Neural crest cell (in vitro differentiated cells): Measurements from ENCODE around the gene LPP. TPM values are rescaled to one million over a fixed set of nuclear protein-coding genes. Genes with fewer than 3 reads are reported as not detected.

Experiments
- DNase-seq: peaks from one replicate; pipeline ENCODE4 v3.0.0; 2021; ENCODE audit warnings: low read depth, mixed read lengths, low spot score
- H3K27ac Mint-ChIP-seq: one replicate; pipeline ENCODE4 v1.8.0; 2021; ENCODE audit warnings: mild to moderate bottlenecking, mixed read lengths; ENCODE audit not compliant: unreplicated experiment
- H3K27me3 Mint-ChIP-seq: 2 replicates; pipeline ENCODE4 v1.8.0; 2021; ENCODE audit warnings: low read depth, mild to moderate bottlenecking, mixed read lengths
- H3K36me3 Mint-ChIP-seq: 2 replicates; pipeline ENCODE4 v1.8.0; 2021; ENCODE audit warnings: low read depth, mild to moderate bottlenecking, mixed read lengths
- H3K4me1 Mint-ChIP-seq: 2 replicates; pipeline ENCODE4 v1.8.0; 2021; ENCODE audit warnings: mixed read lengths
- H3K4me3 Mint-ChIP-seq: one replicate; pipeline ENCODE4 v1.8.0; 2021; ENCODE audit warnings: mild to moderate bottlenecking, mixed read lengths
- H3K9me3 Mint-ChIP-seq: 2 replicates; pipeline ENCODE4 v1.8.0; 2021; ENCODE audit warnings: mixed read lengths
- total RNA-seq: library from RNA; stranded (reverse); gene quantifications from 2 replicates; pipeline ENCODE4 v1.2.1, GENCODE V29; 2021
- TF ChIP-seq, protein P1 (sequence below): fragments of 200-600 bp; sonication (generic); conservative IDR thresholded peaks from 2 replicates; pipeline ENCODE4 v1.5.0; 2021; ENCODE audit warnings: antibody characterized with exemption, mild to moderate bottlenecking

The LPP gene
- total RNA-seq, 1 donor from 2014 or later, result 38.7 TPM

DNA sequence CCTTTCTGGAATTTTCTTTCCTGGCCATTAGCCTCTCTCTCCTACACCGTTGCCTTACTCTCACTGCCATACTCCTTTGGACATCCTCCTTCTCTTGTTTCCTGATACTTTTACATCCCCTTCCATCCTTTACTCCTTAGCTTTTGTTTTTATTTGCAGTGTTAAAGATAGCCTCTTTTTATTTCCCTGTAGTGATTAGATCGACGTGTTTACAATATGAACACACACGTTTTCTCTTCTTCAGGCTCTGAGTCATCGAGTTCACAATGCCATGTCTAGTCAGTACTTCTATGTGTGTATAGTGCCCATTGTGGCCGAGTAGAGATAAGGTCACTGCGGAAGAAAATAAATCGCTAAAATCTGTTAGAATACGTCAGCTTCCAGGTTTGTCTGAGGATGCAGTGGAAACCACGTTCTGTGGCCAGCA, 208.5 kb downstream of the LPP start:
- no peak for DNase-seq
- peaks cover 4% of the 10 kb centered on the region for H3K9me3 Mint-ChIP-seq
- no peaks in the 10 kb centered on the region for H3K27me3 Mint-ChIP-seq
- no peak overlapping the region for H3K4me3 Mint-ChIP-seq
- H3K27ac Mint-ChIP-seq, result peak overlapping the region; percentile 58
- H3K36me3 Mint-ChIP-seq, result peaks cover 7% of the 10 kb centered on the region
- H3K4me1 Mint-ChIP-seq, result peaks cover 62% of the 10 kb centered on the region
- TF ChIP-seq, protein P1, sequence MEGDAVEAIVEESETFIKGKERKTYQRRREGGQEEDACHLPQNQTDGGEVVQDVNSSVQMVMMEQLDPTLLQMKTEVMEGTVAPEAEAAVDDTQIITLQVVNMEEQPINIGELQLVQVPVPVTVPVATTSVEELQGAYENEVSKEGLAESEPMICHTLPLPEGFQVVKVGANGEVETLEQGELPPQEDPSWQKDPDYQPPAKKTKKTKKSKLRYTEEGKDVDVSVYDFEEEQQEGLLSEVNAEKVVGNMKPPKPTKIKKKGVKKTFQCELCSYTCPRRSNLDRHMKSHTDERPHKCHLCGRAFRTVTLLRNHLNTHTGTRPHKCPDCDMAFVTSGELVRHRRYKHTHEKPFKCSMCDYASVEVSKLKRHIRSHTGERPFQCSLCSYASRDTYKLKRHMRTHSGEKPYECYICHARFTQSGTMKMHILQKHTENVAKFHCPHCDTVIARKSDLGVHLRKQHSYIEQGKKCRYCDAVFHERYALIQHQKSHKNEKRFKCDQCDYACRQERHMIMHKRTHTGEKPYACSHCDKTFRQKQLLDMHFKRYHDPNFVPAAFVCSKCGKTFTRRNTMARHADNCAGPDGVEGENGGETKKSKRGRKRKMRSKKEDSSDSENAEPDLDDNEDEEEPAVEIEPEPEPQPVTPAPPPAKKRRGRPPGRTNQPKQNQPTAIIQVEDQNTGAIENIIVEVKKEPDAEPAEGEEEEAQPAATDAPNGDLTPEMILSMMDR, result no peak

- Mint-ChIP-seq H3K36me3 (peaks cover 4% of the 10 kb centered on the region), H3K27ac (peak overlapping the region; percentile 75), H3K27me3 (no peaks in the 10 kb centered on the region), H3K4me3 (peak overlapping the region; percentile 47), H3K9me3 (no peaks in the 10 kb centered on the region), H3K4me1 (peaks cover 43% of the 10 kb centered on the region)
- TF ChIP-seq, protein P1, result no peak
- DNase-seq, result no peak
Observed at GRCh38 chr3:188365184-188365583, 211.2 kb downstream of the LPP start.

DNA sequence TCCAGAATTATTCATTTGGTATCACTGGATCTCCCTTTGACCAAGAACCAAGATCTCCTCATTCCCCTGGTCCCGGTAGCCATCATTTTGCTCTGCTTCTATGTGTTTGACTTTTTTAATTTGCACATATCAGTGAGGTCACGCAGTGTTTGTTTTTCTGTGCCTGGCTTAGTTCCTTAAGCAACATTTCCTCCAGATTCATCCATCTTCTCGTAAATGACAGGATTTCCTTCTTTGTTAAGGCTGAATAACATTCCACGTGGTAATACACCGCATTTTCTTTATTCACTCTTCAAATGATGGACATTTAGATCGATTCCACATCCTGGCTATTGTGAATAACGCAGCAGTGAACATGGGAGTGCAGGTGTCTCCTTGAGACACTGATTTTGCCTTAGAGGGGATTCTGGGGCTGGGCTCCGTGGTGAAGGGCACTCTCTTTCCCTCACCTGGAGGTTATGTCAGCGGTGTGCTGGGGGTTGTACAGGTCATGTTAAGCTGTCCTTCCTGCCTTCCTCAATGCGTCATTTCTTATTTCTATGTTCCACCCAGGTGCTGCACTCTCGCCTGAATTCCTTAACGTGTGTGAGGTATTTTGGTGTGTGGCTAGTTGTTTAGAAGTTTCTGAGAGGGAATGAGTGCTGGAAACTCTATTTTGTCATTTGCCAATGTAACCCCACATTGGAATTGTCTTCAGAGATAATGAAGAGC, 212.2 kb downstream of the LPP start:
- peak overlapping the region; percentile 1 for H3K27ac Mint-ChIP-seq
- TF ChIP-seq, protein P1, result no peak
- no peaks in the 10 kb centered on the region for H3K9me3 Mint-ChIP-seq
- H3K4me3 Mint-ChIP-seq, result no peak overlapping the region
- no peaks in the 10 kb centered on the region for H3K36me3 Mint-ChIP-seq
- DNase-seq, result no peak
- peaks cover 43% of the 10 kb centered on the region for H3K4me1 Mint-ChIP-seq
- H3K27me3 Mint-ChIP-seq, result no peaks in the 10 kb centered on the region

DNA sequence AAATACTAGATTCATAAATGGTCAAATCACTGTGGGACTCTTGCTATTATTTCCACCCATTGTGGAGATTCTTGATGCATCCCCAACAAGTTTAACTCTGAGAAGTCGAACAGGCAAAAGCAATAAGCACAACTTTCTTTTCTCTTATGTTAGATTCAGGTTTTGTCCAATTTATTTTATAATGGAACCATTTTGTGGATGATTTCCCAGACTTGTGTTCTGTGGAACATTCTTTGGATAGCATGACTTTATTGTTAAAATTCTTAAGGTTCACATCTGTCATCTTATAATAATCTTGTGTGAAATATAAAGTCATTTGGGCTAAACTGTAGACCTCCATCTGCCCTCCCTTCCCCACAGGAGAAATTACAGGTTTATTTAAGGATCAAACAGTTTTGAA, 213.7 kb downstream of the LPP start:
- Mint-ChIP-seq H3K4me3 (no peak overlapping the region), H3K4me1 (peaks cover 37% of the 10 kb centered on the region), H3K27me3 (no peaks in the 10 kb centered on the region), H3K27ac (no peak overlapping the region), H3K36me3 (no peaks in the 10 kb centered on the region), H3K9me3 (no peaks in the 10 kb centered on the region)
- no peak for DNase-seq
- TF ChIP-seq, protein P1, result no peak

GRCh38 chr3:188369526-188369925, 215.6 kb downstream of the LPP start:
- TF ChIP-seq, protein P1, result no peak
- H3K27ac Mint-ChIP-seq, result no peak overlapping the region
- DNase-seq, result no peak
- H3K36me3 Mint-ChIP-seq, result peaks cover 3% of the 10 kb centered on the region
- H3K27me3 Mint-ChIP-seq, result no peaks in the 10 kb centered on the region
- no peaks in the 10 kb centered on the region for H3K9me3 Mint-ChIP-seq
- H3K4me3 Mint-ChIP-seq, result no peak overlapping the region
- peaks cover 25% of the 10 kb centered on the region for H3K4me1 Mint-ChIP-seq
